A673 (cell line): ENCODE measurements around the gene PCDHA9.

Source experiments
- EZH2 ChIP-seq: fragments of 200-600 bp; sonication (generic); IDR thresholded peaks from 2 replicates; pipeline ENCODE4 v1.6.1; 2017; ENCODE audit warnings: borderline replicate concordance, low read depth, mild to moderate bottlenecking, mixed read lengths, antibody characterized with exemption, low read length; ENCODE audit not compliant: poor library complexity, severe bottlenecking
- TF ChIP-seq, protein P1 (sequence below): fragments of 300-800, 200-600 bp; sonication (generic); conservative IDR thresholded peaks from 2 replicates; pipeline ENCODE4 v1.5.1; 2017; ENCODE audit warnings: low read depth, mild to moderate bottlenecking, antibody characterized with exemption, low read length, moderate library complexity, mixed read lengths

DNA sequence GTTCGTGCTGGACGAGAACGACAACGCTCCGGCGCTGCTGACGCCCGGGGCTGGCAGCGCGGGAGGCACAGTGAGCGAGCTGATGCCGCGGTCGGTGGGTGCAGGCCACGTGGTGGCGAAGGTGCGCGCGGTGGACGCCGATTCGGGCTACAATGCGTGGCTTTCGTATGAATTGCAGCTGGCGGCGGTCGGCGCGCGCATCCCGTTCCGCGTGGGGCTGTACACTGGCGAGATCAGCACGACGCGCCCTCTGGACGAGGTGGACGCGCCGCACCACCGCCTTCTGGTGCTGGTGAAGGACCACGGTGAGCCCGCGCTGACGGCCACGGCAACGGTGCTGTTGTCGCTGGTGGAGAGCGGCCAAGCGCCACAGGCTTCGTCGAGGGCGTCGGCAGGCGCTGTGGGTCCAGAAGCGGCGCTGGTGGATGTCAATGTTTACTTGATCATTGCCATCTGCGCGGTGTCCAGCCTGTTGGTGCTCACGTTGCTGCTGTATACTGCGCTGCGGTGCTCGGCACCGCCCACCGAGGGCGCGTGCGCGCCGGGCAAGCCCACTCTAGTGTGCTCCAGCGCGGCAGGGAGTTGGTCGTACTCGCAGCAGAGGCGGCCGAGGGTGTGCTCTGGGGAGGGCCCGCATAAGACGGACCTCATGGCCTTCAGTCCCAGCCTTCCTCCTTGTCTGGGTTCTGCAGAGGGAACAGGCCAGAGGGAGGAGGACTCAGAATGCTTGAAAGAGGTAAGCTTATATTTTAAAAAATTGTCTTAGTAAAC lies 35.9 kb downstream of the PCDHA9 start:
- no peak for TF ChIP-seq EZH2
- TF ChIP-seq, protein P1, sequence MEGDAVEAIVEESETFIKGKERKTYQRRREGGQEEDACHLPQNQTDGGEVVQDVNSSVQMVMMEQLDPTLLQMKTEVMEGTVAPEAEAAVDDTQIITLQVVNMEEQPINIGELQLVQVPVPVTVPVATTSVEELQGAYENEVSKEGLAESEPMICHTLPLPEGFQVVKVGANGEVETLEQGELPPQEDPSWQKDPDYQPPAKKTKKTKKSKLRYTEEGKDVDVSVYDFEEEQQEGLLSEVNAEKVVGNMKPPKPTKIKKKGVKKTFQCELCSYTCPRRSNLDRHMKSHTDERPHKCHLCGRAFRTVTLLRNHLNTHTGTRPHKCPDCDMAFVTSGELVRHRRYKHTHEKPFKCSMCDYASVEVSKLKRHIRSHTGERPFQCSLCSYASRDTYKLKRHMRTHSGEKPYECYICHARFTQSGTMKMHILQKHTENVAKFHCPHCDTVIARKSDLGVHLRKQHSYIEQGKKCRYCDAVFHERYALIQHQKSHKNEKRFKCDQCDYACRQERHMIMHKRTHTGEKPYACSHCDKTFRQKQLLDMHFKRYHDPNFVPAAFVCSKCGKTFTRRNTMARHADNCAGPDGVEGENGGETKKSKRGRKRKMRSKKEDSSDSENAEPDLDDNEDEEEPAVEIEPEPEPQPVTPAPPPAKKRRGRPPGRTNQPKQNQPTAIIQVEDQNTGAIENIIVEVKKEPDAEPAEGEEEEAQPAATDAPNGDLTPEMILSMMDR: no peak
